CD4-positive, alpha-beta T cell treated with Interleukin-2 at 100 ng/mL for 4 hours (primary cell): ENCODE data around the gene PDE11A.

ENCODE experiments used
- DNase-seq: peaks from one replicate; pipeline ENCODE4 v3.0.0-alpha.2; 2020; ENCODE audit warnings: low spot score

Gene PDE11A

GRCh38 chr2:177759443-177759842 lies 313.1 kb downstream of the PDE11A start:
- DNase-seq = no peak

GRCh38 chr2:177758591-177759371 lies 313.8 kb downstream of the PDE11A start:
- DNase-seq = no peak

- no peak for DNase-seq
These were observed 316.2 kb downstream of the PDE11A start for GRCh38 chr2:177756336-177756735.

DNA sequence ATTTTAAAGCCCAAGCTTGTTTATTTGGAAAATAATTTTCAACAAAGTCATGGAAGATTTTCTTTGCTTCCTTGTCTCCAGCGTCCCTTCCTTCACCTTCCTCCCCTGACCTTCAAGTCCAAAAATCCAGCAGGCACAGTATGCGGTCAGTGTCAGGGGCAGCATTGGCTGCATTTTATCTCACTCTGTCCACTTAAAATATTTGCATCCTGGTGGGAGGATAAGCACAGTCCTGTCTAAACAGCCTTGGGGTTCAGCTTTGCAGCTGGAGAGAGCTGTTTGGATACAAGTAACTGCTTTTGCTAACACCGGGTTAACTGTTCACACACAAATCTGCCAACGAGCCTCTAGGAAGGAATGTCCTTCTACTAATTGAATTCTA lies 318.1 kb downstream of the PDE11A start:
- no peak for DNase-seq

DNA sequence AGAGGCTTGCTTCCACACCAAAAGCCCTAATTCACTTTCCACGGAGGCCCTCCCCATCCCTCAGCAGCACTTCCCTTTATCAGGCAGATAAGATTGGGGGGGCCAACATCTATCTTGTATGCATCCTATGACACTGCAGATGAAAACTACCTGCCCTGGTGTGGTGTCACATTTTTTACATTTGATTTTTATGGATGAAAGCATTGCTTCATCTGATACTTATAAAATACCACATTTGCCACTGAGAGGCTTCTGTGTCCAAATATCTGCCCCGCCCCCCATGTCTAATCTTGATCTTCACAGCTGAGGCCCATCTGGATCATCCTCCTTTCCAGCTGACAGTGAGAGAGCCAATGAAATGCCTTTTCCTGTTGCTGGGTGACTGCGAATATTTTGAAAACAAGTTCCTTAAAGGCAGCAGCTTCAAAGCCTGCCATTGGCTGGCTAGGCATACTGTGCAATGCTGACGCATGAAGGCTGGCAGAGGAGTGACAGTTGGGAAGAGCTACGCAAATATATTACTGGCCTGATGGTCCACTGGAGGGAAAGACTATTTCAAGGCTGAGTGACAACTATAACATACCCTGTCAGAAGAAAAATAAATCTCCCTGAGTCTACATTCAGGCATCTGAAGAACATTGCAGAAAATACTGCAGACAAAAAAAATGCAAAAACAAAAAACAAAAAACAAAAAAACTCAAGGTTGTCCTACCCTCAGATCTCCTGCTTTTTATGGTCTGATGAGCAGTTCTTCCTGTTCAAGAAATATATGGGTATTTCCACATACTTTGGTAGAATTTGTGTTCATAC lies 318.7 kb downstream of the PDE11A start:
- no peak for DNase-seq

DNA sequence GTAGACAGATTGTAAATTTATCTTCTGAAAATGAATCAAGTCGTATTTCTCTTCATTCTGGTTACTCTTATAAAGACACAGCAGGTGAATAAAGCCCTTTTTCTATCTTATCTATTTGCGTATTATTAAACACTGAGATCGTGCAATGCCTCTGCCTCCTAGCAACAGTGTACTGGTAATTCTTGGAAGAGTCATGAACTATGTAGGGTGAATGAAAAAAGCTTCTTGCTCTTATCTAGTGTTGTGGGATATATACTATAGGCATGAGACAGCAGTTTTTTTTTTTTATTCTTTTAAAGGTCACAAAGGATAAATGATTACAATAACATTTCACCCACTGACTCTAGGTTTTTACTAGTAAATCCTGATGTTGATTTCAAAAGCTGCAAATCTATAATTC lies 324.2 kb downstream of the PDE11A start:
- DNase-seq = no peak

DNA sequence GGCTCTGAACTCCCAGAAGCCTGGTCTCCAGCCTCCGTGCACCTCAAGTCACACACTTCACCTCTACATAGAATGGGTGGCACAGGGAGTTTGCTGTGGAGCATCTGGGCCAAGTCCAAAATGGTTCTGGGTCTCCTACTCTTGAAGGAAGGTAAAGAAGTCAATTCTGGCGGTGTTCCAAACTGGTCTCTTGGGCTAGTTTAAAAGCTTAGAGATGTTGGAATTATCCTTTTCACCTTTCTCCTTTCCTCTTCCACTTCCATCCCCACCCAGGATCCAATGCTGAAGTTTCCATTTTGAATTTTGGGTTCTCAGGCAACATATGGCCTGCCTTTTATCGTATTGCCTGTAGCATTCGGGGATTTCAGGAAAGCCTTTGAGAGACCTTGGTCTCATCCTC lies 325.2 kb downstream of the PDE11A start:
- no peak for DNase-seq

GRCh38 chr2:177746358-177746757 lies 326.2 kb downstream of the PDE11A start:
- no peak for DNase-seq

DNA sequence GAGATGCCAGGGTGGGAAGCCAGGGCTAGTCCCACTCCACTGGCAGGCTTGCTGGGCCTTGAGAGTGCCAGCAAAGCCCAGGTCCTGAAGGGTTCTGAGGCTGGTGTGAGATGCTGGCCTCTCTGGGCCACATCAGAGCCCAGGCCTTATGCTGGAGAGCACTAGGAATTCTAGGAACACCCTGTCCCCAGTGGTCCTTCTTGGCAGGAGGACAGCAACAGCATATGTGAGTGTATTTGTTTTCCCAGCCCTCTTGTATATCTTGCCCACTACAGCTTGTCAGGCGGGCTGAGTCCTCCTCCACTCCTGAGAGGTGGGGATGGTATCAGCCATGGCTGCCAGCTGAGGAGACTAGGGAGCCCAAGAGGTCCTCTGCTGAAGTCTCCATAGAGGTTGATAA lies 327.0 kb downstream of the PDE11A start:
- DNase-seq = no peak

- DNase-seq = no peak
These were observed 329.7 kb downstream of the PDE11A start for GRCh38 chr2:177742851-177743250.

DNA sequence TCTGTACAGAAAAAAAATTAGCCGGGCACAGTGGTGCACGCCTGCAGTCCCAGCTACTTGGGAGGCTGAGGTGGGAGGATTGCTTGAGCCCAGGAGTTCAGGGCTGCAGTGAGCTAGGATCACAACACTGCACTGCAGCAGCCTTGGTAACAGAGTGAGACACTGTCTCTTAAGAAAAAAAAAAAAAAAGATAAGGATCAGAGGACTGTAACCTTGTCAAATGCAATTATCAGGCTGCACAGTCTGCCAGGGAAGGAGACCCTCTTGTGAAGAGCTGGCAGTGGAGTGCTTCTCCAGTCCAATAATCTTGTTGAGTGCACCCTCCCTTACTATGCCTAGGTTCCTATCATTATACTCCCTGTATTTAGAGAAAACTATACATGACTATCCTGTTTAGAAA lies 330.7 kb downstream of the PDE11A start:
- no peak for DNase-seq

- no peak for DNase-seq
These were observed 331.9 kb downstream of the PDE11A start for GRCh38 chr2:177740700-177741099.

- DNase-seq = no peak
These were observed 333.9 kb downstream of the PDE11A start for GRCh38 chr2:177738461-177739235.

- DNase-seq = no peak
These were observed 337.2 kb downstream of the PDE11A start for GRCh38 chr2:177735318-177735803.

DNA sequence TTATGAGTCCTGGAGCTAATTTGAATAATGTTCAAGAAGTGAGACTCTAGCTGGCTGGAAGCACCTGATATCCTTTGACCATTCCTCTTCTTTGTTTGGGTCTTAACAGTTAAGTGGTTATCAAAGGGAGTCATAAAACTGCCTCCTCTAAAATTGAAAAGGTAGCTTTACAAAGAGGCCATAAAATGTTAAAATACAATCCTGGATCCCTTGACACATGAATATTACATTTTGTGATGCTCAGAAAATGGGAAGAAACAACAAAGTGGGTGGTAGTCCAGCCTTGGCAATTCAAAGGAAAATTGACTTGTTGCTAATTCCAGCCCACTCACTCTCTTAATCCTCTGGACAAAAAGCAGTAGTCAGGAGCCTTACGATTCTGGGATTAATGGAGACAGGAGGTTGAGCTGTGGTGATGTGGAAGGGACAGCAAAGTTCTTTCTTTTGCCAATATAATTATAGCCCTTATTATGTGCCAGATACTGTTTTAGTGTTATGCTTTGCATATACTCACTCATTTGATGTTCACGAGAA lies 339.2 kb downstream of the PDE11A start:
- no peak for DNase-seq

DNA sequence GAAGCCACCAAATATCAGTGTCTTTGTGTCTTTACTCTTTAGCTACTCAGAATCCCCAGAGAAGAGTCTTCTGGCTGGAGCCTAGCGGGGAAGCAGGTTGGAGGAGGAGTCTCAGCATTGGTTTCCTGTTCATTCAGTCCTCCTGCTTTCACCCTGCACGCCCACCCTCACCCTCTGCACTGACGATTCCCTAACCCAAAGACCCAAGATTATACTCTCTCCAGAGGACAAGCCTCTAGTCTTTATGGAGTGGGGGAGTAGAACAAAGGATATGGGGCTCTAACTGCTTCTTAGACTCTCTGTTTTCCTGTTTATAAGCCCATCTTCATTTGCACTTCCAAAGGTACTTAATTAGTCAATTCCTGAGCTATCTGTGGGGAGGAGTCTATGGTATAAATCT lies 341.2 kb downstream of the PDE11A start:
- no peak for DNase-seq

GRCh38 chr2:177730792-177731191 lies 341.8 kb downstream of the PDE11A start:
- DNase-seq = no peak

GRCh38 chr2:177730363-177730762 lies 342.2 kb downstream of the PDE11A start:
- DNase-seq = no peak

DNA sequence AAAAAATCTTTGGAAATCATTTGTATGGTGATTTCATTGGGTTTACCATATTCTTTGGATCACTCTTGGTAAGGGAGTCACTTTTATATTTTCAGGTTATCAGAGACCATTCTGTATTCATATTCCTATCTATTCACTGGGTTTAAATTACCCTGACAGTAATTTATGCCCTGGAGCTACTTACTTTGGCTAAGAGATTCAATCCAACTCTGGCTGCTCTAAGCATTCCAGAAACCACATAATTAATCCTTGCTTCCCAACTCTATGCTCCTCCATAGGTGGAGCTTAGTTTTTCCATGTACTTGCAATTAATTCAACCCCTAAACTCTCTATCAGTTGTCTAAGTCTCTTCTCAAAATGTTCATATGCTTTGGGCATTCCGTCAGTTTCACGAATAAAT lies 343.7 kb downstream of the PDE11A start:
- DNase-seq = no peak

DNA sequence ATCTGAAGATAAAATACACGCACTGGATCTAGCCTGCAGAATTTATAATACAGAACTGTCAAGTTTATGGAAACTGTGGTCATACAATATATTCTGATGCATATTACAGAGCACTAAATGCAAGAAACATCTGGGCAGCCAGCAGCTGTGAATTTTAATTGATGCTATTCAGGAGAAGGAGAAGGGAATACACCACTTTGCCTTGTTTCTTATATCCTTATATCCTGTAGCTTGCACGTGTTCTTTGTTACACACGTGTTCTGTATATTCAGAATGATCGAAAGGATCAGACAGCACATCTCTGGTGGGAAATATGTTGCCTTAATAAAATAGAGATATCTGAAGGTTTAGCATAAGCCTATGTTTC lies 344.2 kb downstream of the PDE11A start:
- DNase-seq = no peak

DNA sequence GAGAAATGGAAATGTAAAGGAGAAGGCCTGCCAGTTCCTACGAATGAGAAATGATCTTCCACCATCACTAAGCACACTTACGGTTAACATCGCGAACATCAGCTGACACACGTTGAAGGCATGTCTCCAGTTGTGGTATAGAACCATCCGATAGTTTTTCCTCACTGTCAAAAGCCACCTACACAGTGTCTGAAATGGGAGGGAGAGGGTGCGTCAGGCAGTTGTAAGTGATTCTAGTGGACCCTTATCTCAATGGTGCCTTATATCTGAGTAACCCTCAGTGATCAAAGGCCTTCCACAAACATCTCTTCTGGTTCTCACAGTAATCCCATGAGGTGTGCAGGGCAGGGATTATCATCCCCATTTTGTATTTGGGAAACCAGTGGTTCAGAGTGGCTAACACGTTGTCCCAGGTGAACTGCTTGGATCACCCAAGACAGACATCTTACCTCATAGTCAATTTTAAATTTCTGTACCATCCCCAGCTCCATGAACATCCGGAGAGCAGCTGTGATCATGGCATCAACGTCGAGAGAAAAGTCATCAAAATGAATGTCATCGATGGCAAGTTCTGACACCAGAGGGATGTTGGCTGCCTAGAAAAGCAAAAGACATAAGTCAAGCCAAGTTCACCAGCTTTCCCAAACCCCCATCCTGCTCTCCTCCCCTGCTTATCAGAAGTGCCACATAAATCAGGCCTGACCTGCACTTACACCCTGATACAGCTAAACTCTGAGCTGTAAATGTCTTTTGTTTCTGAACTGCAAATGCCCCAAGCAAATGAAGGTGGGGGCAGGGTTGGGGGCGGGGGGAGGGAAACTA lies 344.8 kb downstream of the PDE11A start:
- no peak for DNase-seq
